ENCODE results near the gene IMP3. TPM values are rescaled to one million over a fixed set of nuclear protein-coding genes. Genes with fewer than 3 reads are reported as not detected.

The IMP3 gene
- total RNA-seq, 1 donor from 2014 or later: 100 TPM

DNA sequence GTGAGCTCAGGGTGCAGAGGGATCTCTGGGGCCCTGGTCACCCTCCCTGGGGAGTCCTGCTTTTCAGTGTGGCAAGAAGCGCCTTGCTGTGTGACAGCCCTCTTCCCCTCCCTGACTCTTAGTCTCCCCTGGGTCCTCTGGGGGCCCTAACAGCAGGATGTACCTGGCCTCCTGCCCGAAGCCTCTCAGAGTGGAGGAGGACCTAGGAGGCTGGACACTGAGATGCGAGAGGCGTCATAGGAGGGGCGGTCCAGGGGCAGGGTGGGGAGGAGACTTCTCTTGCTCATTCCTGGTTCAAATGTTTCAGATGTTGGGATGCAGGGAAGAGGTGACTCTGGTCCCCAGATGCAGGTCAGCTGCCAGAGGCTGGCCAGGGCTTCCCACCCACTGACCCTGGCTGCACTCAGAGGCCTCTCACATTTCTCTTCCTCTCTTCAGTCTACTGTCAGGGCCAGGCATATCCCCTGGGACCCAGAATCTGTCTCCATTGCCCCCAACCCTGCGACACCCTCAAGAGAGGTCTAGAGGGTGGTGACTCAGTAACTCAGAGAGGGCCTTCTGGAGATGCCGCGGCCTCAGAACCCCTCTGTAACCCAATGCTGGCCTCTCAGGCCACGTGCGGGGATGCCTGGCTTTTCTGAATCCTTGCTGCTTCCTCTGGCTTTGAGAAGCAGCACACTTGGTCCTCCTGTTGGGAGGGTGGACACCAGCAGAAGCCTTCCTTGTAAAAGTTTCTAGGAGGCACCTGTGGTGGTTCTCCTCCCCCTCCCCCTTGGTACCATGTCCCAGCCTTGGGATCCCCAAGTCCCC lies 33.6 kb upstream of the IMP3 start:
- DNase-seq (ENCODE audit: extremely low read depth, low read depth, low spot score): no peak

DNA sequence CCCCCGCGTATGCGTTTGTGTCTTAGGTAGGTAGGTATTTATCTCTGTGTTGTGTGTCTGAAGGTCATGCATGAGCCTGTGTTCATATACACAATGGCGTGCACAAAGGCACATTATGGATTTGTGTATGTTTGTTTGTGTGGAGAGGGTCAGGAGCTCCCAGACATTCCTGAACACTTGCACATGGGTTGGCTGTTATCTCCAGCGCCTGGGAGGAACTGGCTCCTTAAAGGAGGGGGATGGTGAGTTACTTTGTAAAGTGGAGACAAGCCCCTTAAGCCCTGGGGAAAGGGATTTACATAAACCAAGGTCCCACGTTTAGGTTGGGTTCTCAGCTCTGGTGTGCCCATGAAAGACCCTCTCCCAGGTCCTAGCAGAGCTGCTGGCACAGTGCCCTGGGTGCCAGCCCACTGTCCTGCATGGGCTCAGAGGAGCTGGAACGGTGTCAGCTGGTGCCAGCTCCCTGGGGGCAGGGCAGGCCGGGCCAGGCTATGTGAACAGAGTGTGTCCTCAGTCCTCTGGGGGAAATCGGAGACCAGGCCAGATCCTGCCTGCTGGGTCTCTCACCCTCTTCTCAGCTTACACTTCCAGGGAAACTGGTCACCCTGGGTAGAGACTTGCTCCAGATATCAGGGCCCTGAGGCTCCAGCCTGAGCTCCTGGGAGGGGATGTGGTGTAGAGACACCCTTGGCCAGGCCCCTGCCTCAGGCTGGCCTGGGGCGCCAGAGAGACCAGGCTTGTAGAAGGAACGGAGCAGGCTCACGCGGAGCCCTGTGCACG lies 32.8 kb upstream of the IMP3 start:
- DNase-seq (ENCODE audit: extremely low read depth, low read depth, low spot score): no peak

DNA sequence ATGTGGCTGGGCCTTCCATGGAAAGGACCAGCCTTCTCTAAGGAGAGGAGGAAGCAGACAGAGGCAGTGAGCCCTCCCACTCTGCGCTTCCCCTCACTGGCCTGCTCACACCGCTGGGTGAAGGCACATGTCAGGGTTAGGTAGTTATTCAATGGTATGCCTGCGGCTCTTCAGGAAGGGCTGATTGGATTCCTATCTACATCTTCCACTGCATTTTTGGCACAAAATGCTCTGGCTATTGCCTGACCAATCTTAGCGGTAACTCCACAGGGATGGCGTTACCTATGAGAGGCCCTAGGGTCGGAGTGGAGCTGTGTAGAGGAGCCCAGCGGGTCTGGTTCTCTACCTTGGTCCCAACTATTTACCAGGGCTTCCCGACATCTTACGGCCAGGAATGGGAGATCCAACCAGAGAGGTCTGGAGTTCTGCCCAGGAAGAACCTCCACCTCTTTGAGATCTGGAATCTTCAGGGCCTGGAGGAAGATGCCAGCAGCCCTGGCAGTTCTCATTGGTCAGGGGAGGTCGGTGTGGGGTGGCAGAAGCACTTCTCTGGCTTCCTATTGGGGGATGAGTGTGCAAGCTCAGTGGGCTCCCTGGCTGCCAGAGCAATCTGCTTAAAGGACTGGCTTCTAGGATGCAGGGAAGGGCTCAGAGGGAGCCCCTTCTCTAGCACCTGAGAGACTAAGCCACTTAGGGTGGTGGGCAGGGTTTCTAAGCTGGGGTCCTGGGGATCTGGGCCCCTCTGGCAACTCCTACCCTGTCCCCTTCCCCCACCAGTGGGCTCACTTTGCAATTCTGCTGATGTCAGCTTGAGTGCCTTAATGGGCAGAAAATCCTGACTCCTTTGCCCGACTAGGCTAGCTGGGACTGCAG lies 31.9 kb upstream of the IMP3 start:
- DNase-seq (ENCODE audit: extremely low read depth, low read depth, low spot score): no peak

DNA sequence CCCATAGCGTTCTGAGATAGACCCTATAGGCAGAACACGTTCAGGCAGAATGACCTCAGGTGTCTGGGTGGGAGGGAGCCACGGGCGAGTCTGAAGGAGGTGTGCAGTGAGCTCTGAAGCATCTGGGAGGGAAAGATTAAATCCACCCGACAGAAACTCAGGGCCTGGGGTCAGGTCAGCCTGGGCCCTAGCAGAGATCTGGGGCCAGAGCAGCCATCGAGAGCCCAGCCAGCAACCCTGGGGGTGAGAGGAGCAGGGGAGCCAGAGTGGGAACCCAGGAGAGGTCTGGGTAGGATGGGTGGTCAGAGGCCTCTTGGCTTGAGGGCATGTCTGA lies 29.8 kb upstream of the IMP3 start:
- no peak for DNase-seq (ENCODE audit: extremely low read depth, low read depth, low spot score)

DNA sequence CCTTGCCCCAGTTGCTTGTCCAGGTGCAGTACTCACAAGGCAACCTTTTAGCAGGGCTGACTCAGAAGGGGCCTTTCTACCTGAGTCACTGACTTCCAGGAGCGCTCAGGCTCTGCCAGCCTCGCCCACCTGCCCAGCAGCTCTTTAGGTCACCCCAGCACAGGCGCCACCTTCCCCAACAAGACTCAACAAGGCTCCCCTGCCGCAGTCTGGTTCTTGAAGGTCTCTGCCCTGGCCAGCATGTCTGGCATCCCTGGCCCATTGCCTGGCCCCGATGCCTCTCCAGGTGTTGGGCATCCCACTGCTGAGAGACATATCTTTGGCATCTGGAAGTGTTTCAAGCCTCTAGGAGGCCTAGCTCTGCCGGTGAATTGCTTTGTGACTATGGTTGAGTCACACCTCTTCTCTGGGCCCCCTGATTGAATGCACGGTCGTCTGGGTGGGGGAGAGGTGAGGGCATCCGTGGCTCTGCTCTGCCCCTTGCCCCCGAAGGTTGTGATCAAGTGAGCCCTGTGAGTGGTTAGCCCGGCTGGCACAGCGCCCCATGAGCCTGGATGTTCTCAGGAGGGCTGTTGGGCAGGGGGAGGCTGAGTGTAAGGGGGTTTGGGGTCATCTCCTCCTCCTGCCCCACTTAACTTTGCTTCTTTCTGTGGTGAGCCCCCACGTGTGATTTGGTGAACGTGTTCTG lies 29.3 kb upstream of the IMP3 start:
- DNase-seq (ENCODE audit: extremely low read depth, low read depth, low spot score): no peak

DNA sequence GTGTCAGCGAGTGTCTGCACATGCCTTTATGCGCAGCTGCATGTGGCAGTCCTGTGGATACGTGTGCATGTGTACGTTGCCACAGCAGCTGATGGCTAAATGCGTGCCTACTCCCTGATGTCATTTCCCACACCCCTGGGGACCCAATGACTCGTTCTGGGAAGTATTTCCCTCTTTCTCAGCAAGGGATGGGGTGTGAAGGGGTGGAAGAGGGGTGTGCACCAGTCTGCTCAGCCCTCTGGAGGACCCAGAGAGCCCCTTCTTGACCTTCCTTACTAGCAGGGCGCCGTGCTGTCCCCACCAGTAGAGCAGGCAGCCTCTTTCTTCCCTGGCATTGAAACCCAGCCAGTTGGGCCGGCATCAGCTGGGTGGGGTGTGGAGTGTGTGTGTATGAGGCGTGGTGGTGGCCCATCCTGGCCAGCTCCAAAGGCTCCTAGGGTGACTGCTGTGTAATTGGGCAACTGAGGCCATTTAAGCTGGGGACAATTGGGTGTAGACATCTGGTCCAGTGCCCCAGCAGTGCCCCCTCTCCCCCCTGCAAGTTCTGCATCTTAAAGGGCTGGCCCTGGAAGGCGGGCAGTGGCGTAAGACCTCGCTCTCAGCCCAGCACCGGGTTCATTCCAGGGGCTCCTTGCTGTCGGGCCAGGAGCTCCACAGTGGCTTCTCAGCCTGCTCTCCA lies 26.9 kb upstream of the IMP3 start:
- DNase-seq (ENCODE audit: extremely low read depth, low read depth, low spot score): peak; percentile 81

DNA sequence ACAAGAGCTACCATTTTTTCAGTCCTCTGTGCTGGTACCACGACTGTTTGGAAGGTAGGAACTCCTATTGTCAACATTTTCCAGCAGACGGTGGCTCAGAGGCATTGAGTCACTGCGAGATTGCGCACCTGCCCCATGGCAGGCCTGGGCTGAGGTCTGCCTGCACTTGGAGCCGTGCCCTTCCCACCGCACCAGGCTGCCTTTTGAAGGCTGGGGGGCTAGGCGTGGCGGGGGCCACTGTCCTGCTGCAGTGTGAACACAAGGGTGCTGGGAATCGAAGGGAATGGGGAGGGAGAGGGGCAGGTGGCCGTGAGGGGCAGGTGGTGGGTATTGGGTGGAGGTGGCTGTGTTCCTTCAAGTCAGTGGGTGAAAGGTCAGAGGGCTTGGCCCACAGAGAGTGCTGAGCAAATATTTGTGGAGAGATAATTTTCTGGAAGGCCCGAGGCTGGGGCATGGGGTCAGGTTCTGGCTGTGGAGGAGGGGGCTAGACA lies 24.0 kb upstream of the IMP3 start:
- DNase-seq (ENCODE audit: extremely low read depth, low read depth, low spot score): no peak

DNA sequence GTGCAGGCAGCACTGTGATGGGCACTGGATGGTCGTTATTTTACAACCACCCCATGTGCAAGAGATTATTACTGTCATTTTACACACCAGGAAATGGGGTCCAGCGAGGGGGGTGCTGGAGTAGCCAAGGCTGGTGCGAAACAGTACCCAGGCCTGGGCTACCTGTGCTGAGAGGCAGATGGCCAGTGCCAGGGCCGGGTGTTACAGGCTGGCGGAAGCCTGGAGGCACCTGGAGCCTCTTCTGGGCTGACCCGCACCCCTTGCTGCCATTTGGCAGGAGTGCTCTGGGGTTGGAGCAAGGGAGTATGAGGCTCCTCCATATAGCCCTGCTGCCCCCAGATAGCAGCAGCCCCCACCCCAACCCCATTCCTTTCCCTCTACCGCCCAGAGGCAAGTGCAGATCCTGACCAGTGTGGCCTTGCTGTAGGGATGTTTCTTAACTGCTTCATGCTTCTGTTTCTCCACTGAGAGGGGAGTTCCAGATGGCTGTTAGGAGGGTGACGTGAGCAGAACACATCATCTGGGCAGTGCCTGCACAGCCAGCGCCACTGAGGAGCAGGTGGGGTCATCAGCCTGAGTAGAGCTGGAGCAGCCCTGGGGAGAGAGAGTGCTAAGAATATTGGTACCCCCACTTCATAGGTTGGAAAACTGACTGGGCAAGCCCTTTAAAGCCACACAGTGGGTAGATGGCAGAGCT lies 22.9 kb upstream of the IMP3 start:
- no peak for DNase-seq (ENCODE audit: extremely low read depth, low read depth, low spot score)

DNA sequence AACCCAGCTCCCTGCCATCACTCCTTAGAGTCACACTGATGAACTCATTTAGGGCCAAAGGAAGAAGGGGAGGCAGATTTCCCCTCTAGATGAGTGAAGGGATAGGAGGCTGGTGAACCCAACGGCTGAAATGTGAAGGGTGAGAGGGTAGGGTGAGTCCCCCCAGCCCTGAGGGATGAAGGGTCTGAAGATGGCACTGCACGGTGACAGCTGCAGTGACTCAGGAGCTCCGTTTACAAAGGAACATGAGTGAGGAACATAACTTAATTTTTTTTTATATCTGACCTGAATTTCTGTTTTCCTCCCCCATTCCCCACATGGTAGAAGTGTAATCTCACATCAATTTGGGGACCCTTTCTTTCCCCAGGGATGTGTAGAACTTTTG lies 21.7 kb upstream of the IMP3 start:
- DNase-seq (ENCODE audit: extremely low read depth, low read depth, low spot score): no peak

DNA sequence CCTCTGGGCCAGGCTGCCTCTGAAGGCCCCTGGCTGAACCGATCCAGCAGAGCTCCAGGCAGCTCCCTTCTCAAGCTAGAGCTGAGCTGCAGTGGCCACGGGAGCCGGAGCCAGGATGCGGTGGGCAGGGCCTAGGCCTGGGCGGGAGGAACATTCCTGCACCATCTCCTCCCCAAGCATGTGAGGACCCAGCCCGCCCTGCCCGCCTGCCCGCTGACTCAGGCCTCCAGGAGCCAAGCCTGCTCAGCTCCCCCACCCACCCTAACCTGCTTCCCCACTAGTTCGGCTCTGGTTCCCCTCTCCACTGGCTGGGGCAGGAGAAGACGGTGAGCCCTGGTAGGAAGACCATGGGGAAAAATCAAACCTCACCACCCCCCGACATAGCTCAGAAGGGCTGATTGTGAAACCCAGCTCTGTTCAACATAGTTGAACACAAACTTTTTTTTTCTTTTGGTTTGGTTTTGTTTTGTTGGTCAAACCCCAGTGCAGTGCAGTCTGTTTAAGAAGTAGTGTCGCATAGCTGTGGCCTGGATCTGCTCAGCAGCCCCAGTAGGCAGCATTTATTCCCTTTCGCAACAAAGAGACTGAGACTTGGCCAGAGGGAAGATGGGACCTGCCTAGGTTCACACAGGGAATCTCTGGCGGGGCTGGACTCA lies 21.2 kb upstream of the IMP3 start:
- DNase-seq (ENCODE audit: extremely low read depth, low read depth, low spot score): no peak

DNA sequence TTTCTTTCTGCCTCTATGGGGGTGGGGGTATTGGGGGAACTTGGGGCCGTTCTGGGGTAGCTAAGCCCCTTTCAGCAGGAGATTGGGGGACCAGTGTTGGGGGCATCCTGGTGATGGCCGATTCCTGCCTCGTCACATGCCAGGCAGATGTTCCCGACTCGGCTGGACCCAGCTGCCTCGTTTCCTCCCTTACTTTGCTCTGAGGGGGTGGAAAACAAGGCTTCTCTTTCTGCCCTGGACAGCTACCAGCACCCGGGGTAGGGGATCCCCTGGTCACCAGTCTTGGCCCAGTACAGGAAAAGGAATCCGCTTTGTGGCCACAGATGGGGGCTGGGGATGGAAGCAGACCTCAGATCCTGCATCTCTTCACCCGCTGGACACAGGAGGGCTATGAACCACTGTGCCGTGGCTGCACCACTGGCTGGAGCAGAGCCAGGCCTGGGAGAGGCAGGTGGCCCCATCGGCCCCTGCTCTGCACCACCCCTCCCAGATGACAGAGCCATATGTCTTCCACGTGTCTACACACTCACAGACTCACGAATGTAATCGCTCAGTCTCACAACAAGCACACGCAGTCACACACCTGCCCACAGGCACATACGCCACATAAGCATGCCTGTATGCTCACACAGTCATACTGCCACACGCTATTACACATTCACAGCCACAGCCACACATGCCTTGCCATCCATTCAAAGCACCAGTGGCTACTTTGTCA lies 20.1 kb upstream of the IMP3 start:
- DNase-seq (ENCODE audit: extremely low read depth, low read depth, low spot score): no peak

DNA sequence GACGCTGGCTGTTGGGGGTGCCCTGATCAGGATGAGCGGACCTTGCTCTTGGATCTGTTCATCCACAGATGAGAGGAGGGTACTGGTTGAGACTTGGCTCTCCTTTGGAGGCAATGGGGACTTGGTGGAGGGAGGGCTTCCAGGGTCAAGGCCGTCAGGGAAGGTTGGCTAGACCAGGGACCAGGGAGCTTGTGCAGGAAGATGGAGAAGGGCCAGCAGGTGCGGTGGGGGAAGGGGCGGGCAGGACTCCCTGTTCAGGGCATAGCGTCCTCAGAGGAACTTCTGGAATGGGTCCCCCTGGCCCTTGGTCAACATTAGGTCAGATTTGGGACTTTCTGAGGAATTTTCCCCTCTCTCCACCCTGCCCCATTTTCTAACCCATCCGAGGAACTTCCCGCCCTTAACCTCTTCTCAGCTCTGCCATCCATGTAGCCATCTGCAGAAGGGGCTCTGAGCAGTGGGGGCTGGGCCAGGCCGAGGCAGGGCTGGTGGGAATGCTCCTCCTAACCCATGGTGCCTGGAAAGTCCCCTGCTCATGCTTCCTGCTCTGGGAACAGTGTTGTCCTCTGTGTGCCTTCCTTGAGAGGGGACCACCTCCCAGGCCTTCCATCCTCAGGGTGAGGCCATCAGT lies 19.2 kb upstream of the IMP3 start:
- DNase-seq (ENCODE audit: extremely low read depth, low read depth, low spot score): no peak

DNA sequence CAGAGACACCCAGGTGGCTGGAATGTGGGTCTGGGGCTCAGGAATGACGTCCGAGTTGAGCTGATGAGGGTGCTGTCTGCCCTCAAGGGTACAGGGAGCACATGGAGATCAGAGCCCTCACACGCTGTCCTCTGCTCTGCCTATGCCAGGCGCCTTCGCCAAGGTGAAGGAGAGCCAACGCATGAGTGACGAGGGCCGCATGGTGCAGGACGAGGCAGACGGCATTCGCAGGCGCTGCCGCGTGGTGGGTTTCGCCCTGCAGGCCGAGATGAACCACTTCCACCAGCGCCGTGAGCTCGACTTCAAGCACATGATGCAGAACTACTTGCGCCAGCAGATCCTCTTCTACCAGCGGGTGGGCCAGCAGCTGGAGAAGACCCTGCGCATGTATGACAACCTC lies 16.8 kb upstream of the IMP3 start:
- DNase-seq (ENCODE audit: extremely low read depth, low read depth, low spot score): no peak

DNA sequence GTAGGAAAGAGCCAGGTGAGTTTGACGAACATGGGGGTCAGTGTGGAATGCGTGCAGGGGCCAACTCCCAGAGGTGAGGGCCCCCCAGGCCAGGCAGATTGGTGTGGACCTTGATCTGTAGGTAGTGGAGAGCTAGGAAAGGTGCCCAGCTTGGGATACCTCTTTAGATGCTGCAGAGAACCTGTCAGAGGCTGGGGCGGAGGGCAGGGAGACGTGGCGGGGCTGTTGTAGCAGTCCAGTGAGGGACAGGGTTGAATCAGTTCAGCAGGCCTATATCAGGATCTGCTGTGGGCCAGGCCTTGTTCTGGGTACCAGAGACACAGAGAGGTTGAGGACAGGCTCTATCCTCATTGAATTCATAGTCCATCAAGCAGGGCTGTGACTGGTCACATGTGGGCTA lies 16.3 kb upstream of the IMP3 start:
- no peak for DNase-seq (ENCODE audit: extremely low read depth, low read depth, low spot score)

DNA sequence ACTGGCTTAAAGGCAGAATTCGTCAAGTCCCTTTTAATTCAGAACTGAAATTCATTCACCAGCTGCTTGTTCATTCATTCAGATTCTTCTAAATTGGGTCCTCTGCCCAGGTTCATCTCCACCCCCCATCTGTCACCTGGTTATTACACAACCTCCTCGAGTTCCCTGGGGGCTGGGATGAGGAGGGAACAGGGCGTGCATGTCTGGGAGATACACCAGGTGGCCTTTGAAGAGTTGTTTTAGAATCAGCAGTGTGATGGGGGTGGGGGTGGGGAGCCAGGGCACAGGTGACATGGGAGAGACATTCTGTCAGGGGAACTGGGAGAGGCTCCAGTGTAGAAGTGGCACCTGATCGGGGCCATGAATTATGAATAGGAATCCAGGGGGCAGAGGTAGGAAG lies 15.9 kb upstream of the IMP3 start:
- DNase-seq (ENCODE audit: extremely low read depth, low read depth, low spot score): no peak

DNA sequence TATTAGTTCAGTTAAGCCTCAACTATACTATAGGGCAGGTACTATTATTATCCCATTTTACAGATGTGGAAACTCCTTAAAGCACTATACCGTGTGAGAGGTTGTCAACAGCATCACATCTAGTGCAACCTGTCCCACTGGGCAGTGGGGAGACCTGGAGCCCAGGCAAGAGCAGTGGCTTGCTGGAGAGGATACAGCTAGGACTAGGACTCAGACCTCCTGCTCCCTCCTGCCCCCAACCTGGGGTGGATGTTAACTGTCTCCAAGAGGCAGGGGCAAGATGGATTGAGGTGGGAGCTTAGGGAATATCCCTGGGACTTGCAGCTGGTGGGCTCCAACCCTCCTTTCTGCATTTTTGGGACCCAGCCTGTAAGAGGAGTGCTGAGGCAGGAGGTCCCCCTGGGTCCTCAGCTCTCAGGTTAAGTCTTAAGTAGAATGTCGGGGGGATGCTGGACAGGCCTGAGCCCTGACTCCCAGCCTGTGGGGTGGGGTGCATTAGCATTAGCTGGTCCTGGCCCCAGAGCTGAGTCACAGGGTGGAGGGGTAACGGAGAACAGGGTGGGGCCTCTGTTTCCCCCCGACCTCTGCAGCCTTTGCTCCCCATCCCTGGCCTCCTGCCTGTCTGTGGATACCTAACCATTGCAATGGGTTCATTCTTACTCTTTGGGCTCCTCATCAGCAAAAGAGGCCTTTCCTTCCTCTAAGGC lies 14.3 kb upstream of the IMP3 start:
- no peak for DNase-seq (ENCODE audit: extremely low read depth, low read depth, low spot score)

DNA sequence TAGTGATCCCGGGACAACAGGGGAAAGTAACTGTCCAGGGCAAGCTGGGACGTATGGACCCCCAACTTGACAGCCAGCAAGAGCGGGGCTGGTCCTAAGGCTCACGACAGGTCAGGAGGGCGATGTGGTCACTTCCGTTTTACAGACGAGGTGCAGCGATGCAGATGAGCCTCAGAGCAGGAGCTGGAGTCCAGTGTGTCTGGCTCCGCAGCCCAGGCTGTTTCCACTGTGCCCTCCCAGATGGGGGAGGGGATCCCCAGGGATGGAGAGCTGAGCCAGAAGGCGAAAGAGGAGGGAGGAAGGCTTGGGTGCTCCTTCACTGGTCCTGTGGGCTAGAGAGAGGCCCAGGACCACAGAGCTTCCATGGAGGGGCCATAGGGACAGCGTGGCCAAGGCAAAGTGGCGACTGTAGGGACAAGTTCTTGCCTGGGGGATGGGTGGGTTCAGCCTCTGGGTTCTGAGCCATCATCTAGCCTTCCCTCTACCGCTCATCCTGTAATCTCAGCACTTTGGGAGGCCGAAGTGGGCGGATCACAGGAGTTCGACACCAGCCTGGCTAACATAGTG lies 13.4 kb upstream of the IMP3 start:
- no peak for DNase-seq (ENCODE audit: extremely low read depth, low read depth, low spot score)
